HG03571 (cell line): ENCODE data around the gene KAZALD1.
"Not testable (repeated sequence)": the region's sequence is repeated elsewhere in the genome, so short reads cannot be mapped to it uniquely, and the experiment has no call there.

Source experiments
- ATAC-seq: cut with Tn5 transposase; IDR thresholded peaks from one replicate; pipeline ENCODE4 v1.9.1; 2021; ENCODE audit not compliant: unreplicated experiment

The KAZALD1 gene

GRCh38 chr10:101030496-101031127 lies 31.2 kb upstream of the KAZALD1 start:
- no peak for ATAC-seq

- ATAC-seq = peak; percentile 91
Observed at GRCh38 chr10:101031128-101031795, 30.5 kb upstream of the KAZALD1 start, which contains the start of the genes PDZD7 and SFXN3. TSS of gene PDZD7 (minus strand) at chr10:101031129. CDS start at chr10:101030219, 910 bp downstream. TSS of gene SFXN3 (plus strand) at chr10:101031234. CDS start at chr10:101034695, 3,461 bp downstream.

GRCh38 chr10:101031796-101032636 lies 29.8 kb upstream of the KAZALD1 start:
- no peak for ATAC-seq

- no peak for ATAC-seq
Observed at GRCh38 chr10:101032637-101033224, 29.1 kb upstream of the KAZALD1 start.

- no peak for ATAC-seq
Observed at GRCh38 chr10:101033276-101033675, 28.5 kb upstream of the KAZALD1 start.

- not testable (repeated sequence) for ATAC-seq
Observed at GRCh38 chr10:101034404-101034803, 27.4 kb upstream of the KAZALD1 start.

GRCh38 chr10:101035314-101035713 lies 26.5 kb upstream of the KAZALD1 start:
- ATAC-seq = no peak

GRCh38 chr10:101035916-101036702 lies 25.7 kb upstream of the KAZALD1 start:
- ATAC-seq = no peak

- ATAC-seq = no peak
Observed at GRCh38 chr10:101036726-101037125, 25.1 kb upstream of the KAZALD1 start.

- no peak for ATAC-seq
Observed at GRCh38 chr10:101038484-101038883, 23.3 kb upstream of the KAZALD1 start.

- ATAC-seq = no peak
Observed at GRCh38 chr10:101040061-101040460, 21.7 kb upstream of the KAZALD1 start.

GRCh38 chr10:101040851-101041250 lies 20.9 kb upstream of the KAZALD1 start:
- no peak for ATAC-seq

GRCh38 chr10:101041252-101041761 lies 20.5 kb upstream of the KAZALD1 start:
- no peak for ATAC-seq

GRCh38 chr10:101042118-101042517 lies 19.7 kb upstream of the KAZALD1 start:
- no peak for ATAC-seq

GRCh38 chr10:101042667-101043362 lies 19.0 kb upstream of the KAZALD1 start:
- ATAC-seq = peak; percentile 95

GRCh38 chr10:101043363-101043707 lies 18.5 kb upstream of the KAZALD1 start:
- ATAC-seq = no peak

- no peak for ATAC-seq
Observed at GRCh38 chr10:101044117-101044516, 17.7 kb upstream of the KAZALD1 start.

- no peak for ATAC-seq
Observed at GRCh38 chr10:101046332-101047238, 15.2 kb upstream of the KAZALD1 start.

GRCh38 chr10:101047268-101047667 lies 14.5 kb upstream of the KAZALD1 start:
- no peak for ATAC-seq
